Astrocyte (in vitro differentiated cells and primary cell): ENCODE results near the gene DOCK10.

Source experiments
- CTCF ChIP-seq: IDR thresholded peaks from 2 replicates; pipeline ENCODE4 v1.5.1; 2011; ENCODE audit warnings: low read depth, mild to moderate bottlenecking, inconsistent platforms, low read length, moderate library complexity; ENCODE audit not compliant: insufficient read depth
- EZH2 ChIP-seq: IDR thresholded peaks from 2 replicates; pipeline ENCODE4 v1.6.1; 2012; ENCODE audit warnings: mild to moderate bottlenecking, low read length, inconsistent platforms; ENCODE audit not compliant: insufficient read depth

GRCh38 chr2:225002656-225003045, 39.6 kb downstream of the DOCK10 start:
- TF ChIP-seq CTCF (no peak), EZH2 (no peak)
